ENCODE measurements around the gene GPC1.

DNA sequence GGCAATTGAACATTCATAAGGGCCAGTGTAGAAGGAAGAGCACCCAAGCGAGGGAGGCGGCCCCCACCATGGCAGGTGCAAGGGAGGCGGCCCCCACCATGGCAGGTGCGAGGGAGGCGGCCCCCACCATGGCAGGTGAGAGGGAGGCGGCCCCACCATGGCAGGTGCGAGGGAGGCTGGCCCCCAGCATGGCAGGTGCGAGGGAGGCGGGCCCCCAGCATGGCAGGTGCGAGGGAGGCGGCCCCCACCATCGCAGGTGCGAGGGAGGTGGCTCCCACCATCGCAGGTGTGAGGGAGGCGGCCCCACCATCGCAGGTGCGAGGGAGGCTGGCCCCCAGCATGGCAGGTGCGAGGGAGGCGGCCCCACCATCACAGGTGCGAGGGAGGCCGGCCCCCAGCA, 24.7 kb upstream of the GPC1 start:
- TF ChIP-seq, protein P1, sequence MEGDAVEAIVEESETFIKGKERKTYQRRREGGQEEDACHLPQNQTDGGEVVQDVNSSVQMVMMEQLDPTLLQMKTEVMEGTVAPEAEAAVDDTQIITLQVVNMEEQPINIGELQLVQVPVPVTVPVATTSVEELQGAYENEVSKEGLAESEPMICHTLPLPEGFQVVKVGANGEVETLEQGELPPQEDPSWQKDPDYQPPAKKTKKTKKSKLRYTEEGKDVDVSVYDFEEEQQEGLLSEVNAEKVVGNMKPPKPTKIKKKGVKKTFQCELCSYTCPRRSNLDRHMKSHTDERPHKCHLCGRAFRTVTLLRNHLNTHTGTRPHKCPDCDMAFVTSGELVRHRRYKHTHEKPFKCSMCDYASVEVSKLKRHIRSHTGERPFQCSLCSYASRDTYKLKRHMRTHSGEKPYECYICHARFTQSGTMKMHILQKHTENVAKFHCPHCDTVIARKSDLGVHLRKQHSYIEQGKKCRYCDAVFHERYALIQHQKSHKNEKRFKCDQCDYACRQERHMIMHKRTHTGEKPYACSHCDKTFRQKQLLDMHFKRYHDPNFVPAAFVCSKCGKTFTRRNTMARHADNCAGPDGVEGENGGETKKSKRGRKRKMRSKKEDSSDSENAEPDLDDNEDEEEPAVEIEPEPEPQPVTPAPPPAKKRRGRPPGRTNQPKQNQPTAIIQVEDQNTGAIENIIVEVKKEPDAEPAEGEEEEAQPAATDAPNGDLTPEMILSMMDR (IDR thresholded peaks at IDR 0.05 in 8 of 11, conservative IDR thresholded peaks at IDR 0.05 in 3 of 11), result no peak
- TF ChIP-seq POLR2A (IDR thresholded peaks at IDR 0.05), result no peak
- TF ChIP-seq POLR2AphosphoS5 (IDR thresholded peaks at IDR 0.05), result no peak
